OCI-LY3 (cell line): Measurements from ENCODE around the gene HS6ST1.

Experiments used
- H2AFZ ChIP-seq: fragments of 200-600, 300-600 bp; shearing (Covaris generic); 2 replicates; pipeline ENCODE4 v1.6.0; 2014; ENCODE audit warnings: antibody characterized with exemption, low read depth, low read length
- H3K27ac ChIP-seq: fragments of 200-600, 300-600 bp; sonication (generic); 2 replicates; pipeline ENCODE4 v1.5.1; 2014; ENCODE audit warnings: mild to moderate bottlenecking, low read length, moderate library complexity, mixed read lengths
- H3K27me3 ChIP-seq: fragments of 200-600, 300-600 bp; sonication (generic); 2 replicates; pipeline ENCODE4 v1.6.1; 2014; ENCODE audit warnings: low read depth, low read length, mixed read lengths
- H3K36me3 ChIP-seq: fragments of 200-600, 300-600 bp; sonication (generic); replicated peaks from 2 replicates; pipeline ENCODE3; 2014; ENCODE audit warnings: low read depth, low read length, mixed read lengths
- H3K4me1 ChIP-seq: fragments of 300-600, 200-600 bp; sonication (generic); 2 replicates; pipeline ENCODE4 v1.6.1; 2014; ENCODE audit warnings: low read length, mixed read lengths
- H3K4me2 ChIP-seq: fragments of 200-600, 300-600 bp; sonication (generic); 2 replicates; pipeline ENCODE4 v1.6.1; 2014; ENCODE audit warnings: low read length, mixed read lengths
- H3K4me3 ChIP-seq: fragments of 300-600, 200-600 bp; sonication (generic); 2 replicates; pipeline ENCODE4 v1.5.1; 2014; ENCODE audit warnings: antibody characterized with exemption, mild to moderate bottlenecking, low read length, moderate library complexity
- H3K79me2 ChIP-seq: fragments of 300-600, 200-600 bp; shearing (Covaris generic); 2 replicates; pipeline ENCODE4 v1.6.1; 2014; ENCODE audit warnings: mild to moderate bottlenecking, low read length, mixed read lengths
- H3K9ac ChIP-seq: fragments of 300-600, 200-600 bp; shearing (Covaris generic); 2 replicates; pipeline ENCODE4 v1.6.0; 2014; ENCODE audit warnings: mild to moderate bottlenecking, low read length, moderate library complexity
- H3K9me3 ChIP-seq: fragments of 200-600, 300-600 bp; shearing (Covaris generic); 2 replicates; pipeline ENCODE4 v1.6.1; 2014; ENCODE audit warnings: low read length, mixed read lengths; ENCODE audit not compliant: insufficient read depth
- H4K20me1 ChIP-seq: fragments of 200-600, 300-600 bp; sonication (generic); 2 replicates; pipeline ENCODE4 v1.6.1; 2016; ENCODE audit warnings: low read length, mixed read lengths; ENCODE audit not compliant: insufficient read depth
- CTCF ChIP-seq: fragments of 200-600, 300-600 bp; sonication (generic); IDR thresholded peaks from 2 replicates; pipeline ENCODE4 v1.5.1; 2014; ENCODE audit warnings: antibody characterized with exemption, low read length, low read depth
- EZH2phosphoT487 ChIP-seq: fragments of 200-600 bp; shearing (Covaris generic); IDR thresholded peaks from 2 replicates; pipeline ENCODE4 v1.6.1; 2018; ENCODE audit warnings: antibody characterized with exemption, mixed run types, low read depth

The HS6ST1 gene

DNA sequence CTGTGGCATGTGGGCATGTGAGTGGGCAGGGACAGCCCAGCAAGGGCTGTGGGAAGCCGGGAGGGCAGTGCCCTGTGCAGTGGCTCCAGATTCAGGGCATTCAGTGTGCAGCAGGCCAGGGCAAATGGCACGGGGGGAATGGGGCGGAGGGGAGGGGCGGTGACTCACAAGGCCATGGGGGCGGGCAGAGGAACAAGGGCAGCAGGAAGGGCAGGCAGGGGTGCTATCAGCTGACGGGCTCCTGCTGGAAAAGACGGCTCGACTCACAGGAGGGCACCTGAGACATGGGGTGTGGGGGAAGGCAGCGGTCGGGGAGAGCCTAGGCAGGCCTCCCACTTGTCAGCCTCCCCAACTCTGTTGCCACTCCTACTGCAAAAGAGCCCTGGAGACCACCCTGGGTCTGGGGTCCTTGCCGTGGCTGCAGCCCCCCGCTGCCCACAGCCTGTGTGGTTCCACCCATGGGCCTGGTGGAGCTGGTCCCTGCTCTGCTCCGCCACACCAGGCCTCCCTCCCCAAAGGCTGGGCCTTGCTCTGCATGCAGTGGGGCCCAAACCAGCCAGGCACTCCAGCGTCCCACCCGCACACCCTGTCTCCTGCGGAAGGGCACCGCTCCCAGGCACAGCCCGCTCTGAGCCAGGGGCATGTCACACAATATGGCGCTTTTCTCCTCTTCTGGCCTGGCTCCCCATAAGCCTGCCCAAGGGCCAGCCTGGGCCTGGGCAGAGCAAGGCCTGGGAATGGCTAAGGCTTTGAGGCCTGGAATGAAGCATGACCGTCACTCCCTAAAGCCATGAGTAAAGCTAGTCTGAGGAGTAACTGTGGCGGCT lies 25.9 kb downstream of the HS6ST1 start:
- no peak for TF ChIP-seq EZH2phosphoT487
- no peak for TF ChIP-seq CTCF
- Histone ChIP-seq H3K9me3 (no peaks in the 10 kb centered on the region), H3K27ac (no peak overlapping the region), H3K79me2 (peaks cover 57% of the 10 kb centered on the region), H3K4me1 (peaks cover 12% of the 10 kb centered on the region), H4K20me1 (peaks cover 77% of the 10 kb centered on the region), H3K27me3 (no peaks in the 10 kb centered on the region), H3K36me3 (no peaks in the 10 kb centered on the region), H3K9ac (no peak overlapping the region), H3K4me3 (no peak overlapping the region), H3K4me2 (no peak overlapping the region), H2AFZ (no peak overlapping the region)

DNA sequence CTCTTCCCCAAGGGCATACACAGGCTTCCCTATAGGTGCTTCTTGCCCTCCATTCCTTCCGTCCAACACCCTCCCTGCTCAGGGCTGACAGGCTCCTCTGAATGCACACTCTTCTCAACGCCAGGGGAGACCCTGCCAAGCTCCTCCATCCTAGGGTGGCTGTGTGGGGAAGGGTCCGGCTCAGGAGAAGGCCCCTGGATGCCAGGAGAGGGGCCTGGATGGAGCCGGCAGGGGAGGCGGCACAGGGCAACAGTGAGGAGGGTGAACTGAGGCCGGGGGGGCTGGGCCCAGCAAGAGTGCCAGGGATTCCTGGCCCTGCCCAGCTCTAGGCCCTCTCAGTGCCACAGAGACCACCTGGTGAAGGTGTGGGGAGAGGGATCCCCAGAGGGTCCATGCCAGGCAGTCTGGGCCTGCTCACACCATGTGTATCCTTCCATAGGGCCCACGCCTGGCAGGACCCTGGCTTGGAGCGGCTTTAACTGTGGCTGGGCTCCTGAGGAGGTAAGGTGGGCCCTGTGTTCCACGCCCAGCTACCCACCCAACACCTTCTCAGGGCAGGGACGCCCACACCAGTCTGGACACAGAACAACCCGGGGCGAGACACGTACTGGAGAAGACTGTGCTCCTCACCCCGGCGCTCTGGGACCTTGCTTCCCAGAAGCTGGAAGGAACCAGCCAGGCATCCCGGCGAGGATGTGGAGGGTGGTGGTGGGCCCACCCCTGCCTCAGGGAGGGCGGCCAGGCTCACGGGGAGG lies 26.6 kb downstream of the HS6ST1 start:
- Histone ChIP-seq H3K79me2 (peaks cover 61% of the 10 kb centered on the region), H3K36me3 (no peaks in the 10 kb centered on the region), H3K9me3 (no peaks in the 10 kb centered on the region), H4K20me1 (peaks cover 74% of the 10 kb centered on the region), H3K4me2 (peak overlapping the region; percentile 29; the same call in 1 of the 2 replicates), H3K4me3 (no peak overlapping the region), H2AFZ (no peak overlapping the region), H3K27ac (no peak overlapping the region), H3K4me1 (peaks cover 12% of the 10 kb centered on the region), H3K27me3 (no peaks in the 10 kb centered on the region), H3K9ac (no peak overlapping the region)
- no peak for TF ChIP-seq CTCF
- no peak for TF ChIP-seq EZH2phosphoT487

GRCh38 chr2:128291161-128291843 lies 27.4 kb downstream of the HS6ST1 start:
- Histone ChIP-seq H2AFZ (no peak overlapping the region), H3K4me1 (peaks cover 12% of the 10 kb centered on the region), H3K36me3 (no peaks in the 10 kb centered on the region), H3K9ac (no peak overlapping the region), H3K9me3 (no peaks in the 10 kb centered on the region), H4K20me1 (peaks cover 68% of the 10 kb centered on the region), H3K27ac (no peak overlapping the region), H3K79me2 (peaks cover 63% of the 10 kb centered on the region), H3K4me2 (peak overlapping the region; percentile 29), H3K4me3 (no peak overlapping the region), H3K27me3 (no peaks in the 10 kb centered on the region)
- no peak for TF ChIP-seq EZH2phosphoT487
- no peak for TF ChIP-seq CTCF

DNA sequence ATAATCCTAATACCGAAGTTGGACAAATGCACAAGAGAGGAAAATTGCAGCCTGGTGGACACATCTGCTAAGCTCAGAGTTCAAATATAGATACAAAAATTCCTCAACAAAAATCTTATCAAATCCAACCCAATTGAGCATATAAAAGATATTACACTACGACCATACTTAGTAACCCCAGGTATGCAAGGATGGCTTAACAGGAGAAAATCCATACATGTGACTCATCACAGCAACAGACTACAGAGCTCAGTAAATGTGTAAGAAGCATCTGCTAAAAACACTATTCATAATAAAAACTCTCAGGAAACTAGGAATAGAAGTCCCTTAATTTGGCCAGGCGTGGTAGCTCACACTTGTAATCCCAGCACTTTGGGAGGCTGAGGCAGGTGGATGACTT lies 28.3 kb downstream of the HS6ST1 start:
- H3K27me3 ChIP-seq, result no peaks in the 10 kb centered on the region

More for the DNA sequence above, 28.3 kb downstream of the HS6ST1 start:
- Histone ChIP-seq H3K9me3 (no peaks in the 10 kb centered on the region), H4K20me1 (peaks cover 62% of the 10 kb centered on the region), H3K4me1 (peaks cover 12% of the 10 kb centered on the region), H3K9ac (no peak overlapping the region), H3K36me3 (no peaks in the 10 kb centered on the region), H2AFZ (no peak overlapping the region), H3K79me2 (peaks cover 58% of the 10 kb centered on the region), H3K27ac (no peak overlapping the region), H3K4me2 (no peak overlapping the region), H3K4me3 (no peak overlapping the region)
- TF ChIP-seq EZH2phosphoT487, result no peak
